Liver (tissue), 9 donors: Measurements from ENCODE around the gene KIAA1191. TPM values are rescaled to one million over a fixed set of nuclear protein-coding genes. Genes with fewer than 3 reads are reported as not detected.

Experiments
- DNase-seq: peaks from one replicate; pipeline ENCODE4 v3.0.0-alpha.2; 2017; ENCODE audit warnings: low spot score
- H3K27ac ChIP-seq, 2 donors: one replicate each; pipeline ENCODE4 v1.7.0; 2013; ENCODE audit warnings: inconsistent platforms in 2 of 2, low read length in 2 of 2, control low read depth in 1 of 2, low read depth in 1 of 2, mild to moderate bottlenecking in 1 of 2
- H3K27me3 ChIP-seq, 4 donors: one replicate each; pipeline versions ENCODE4 v1.6.1 to v1.7.0; 2013; ENCODE audit warnings: low read length in 3 of 4, inconsistent platforms in 1 of 4, mild to moderate bottlenecking in 1 of 4, moderate library complexity in 1 of 4; ENCODE audit not compliant: control insufficient read depth in 4 of 4, insufficient read depth in 4 of 4
- H3K36me3 ChIP-seq, 4 donors: one replicate each; pipeline versions ENCODE4 v1.6.1 to v1.7.0; 2013; ENCODE audit warnings: low read length in 3 of 4, mild to moderate bottlenecking in 3 of 4, low read depth in 1 of 4, moderate library complexity in 1 of 4; ENCODE audit not compliant: control insufficient read depth in 4 of 4, insufficient read depth in 3 of 4
- H3K4me1 ChIP-seq, 4 donors: one replicate each; pipeline versions ENCODE4 v1.6.1 to v1.7.0; 2013; ENCODE audit warnings: low read length in 3 of 4, mild to moderate bottlenecking in 3 of 4, moderate library complexity in 1 of 4; ENCODE audit not compliant: control insufficient read depth in 4 of 4, insufficient read depth in 4 of 4
- H3K4me3 ChIP-seq, 3 donors: one replicate each; pipeline versions ENCODE4 v1.6.1 to v1.7.0; 2013; ENCODE audit warnings: low read length in 3 of 3, control low read depth in 1 of 3, low read depth in 1 of 3, mild to moderate bottlenecking in 1 of 3
- H3K9ac ChIP-seq, 2 donors: one replicate each; pipeline ENCODE4 v1.7.0; 2013; ENCODE audit warnings: low read length in 2 of 2, mild to moderate bottlenecking in 2 of 2, moderate library complexity in 2 of 2, control low read depth in 1 of 2, low read depth in 1 of 2
- H3K9me3 ChIP-seq, 4 donors: one replicate each; pipeline versions ENCODE4 v1.6.1 to v1.7.0; 2013; ENCODE audit warnings: low read length in 3 of 4; ENCODE audit not compliant: control insufficient read depth in 4 of 4
- ATF3 ChIP-seq: IDR thresholded peaks from 2 replicates; pipeline ENCODE4 v1.6.1; 2016; ENCODE audit warnings: antibody characterized with exemption
- CTCF ChIP-seq: fragments of 150-350 bp; IDR thresholded peaks from 2 replicates; pipeline ENCODE4 v1.5.1; 2017; ENCODE audit warnings: improper control_type of control experiment, low read depth, low read length; ENCODE audit not compliant: missing input control
- EGR1 ChIP-seq, 2 donors: IDR thresholded peaks; 2 replicates each; pipeline ENCODE4 v1.6.1; 2016 to 2018; ENCODE audit warnings: antibody characterized with exemption in 2 of 2, low read depth in 2 of 2
- FOXA1 ChIP-seq: IDR thresholded peaks from 2 replicates; pipeline ENCODE4 v1.6.1; 2016; ENCODE audit warnings: antibody characterized with exemption
- FOXA2 ChIP-seq: IDR thresholded peaks from 2 replicates; pipeline ENCODE4 v1.6.1; 2016; ENCODE audit warnings: antibody characterized with exemption
- GABPA ChIP-seq, 2 donors: IDR thresholded peaks in 1 of 2; conservative IDR thresholded peaks in 1 of 2; 2 replicates each; pipeline ENCODE4 v1.6.1; 2016; ENCODE audit warnings: antibody characterized with exemption in 2 of 2, mild to moderate bottlenecking in 1 of 2, moderate library complexity in 1 of 2
- HNF4A ChIP-seq, 2 donors: conservative IDR thresholded peaks; 2 replicates each; pipeline ENCODE4 v1.6.1; 2016; ENCODE audit warnings: antibody characterized with exemption in 2 of 2, mild to moderate bottlenecking in 2 of 2
- HNF4G ChIP-seq: IDR thresholded peaks from 2 replicates; pipeline ENCODE4 v1.6.1; 2016; ENCODE audit warnings: antibody characterized with exemption
- JUND ChIP-seq, 2 donors: IDR thresholded peaks; 2 replicates each; pipeline ENCODE4 v1.6.1; 2016; ENCODE audit warnings: antibody characterized with exemption in 2 of 2
- MAX ChIP-seq: IDR thresholded peaks from 2 replicates; pipeline ENCODE4 v1.6.1; 2016; ENCODE audit warnings: antibody characterized with exemption
- NR2F2 ChIP-seq: IDR thresholded peaks from 2 replicates; pipeline ENCODE4 v1.6.1; 2016; ENCODE audit warnings: antibody characterized with exemption
- RAD21 ChIP-seq, 2 donors: IDR thresholded peaks; 2 replicates each; pipeline ENCODE4 v1.6.1; 2016; ENCODE audit warnings: antibody characterized with exemption in 2 of 2, mild to moderate bottlenecking in 2 of 2
- REST ChIP-seq: IDR thresholded peaks from 2 replicates; pipeline ENCODE4 v1.6.1; 2016; ENCODE audit warnings: antibody characterized with exemption, mild to moderate bottlenecking
- RXRA ChIP-seq, 2 donors: IDR thresholded peaks; 2 replicates each; pipeline ENCODE4 v1.6.1; 2017 to 2018; ENCODE audit warnings: antibody characterized with exemption in 2 of 2, mild to moderate bottlenecking in 1 of 2
- SP1 ChIP-seq: IDR thresholded peaks from 2 replicates; pipeline ENCODE4 v1.6.1; 2018; ENCODE audit warnings: antibody characterized with exemption, mild to moderate bottlenecking
- TAF1 ChIP-seq: conservative IDR thresholded peaks from 2 replicates; pipeline ENCODE4 v1.6.1; 2016; ENCODE audit warnings: antibody characterized with exemption, mild to moderate bottlenecking
- YY1 ChIP-seq: IDR thresholded peaks from 2 replicates; pipeline ENCODE4 v1.6.1; 2016; ENCODE audit warnings: antibody characterized with exemption, mild to moderate bottlenecking
- WGBS: extraction: QIAGEN DNeasy Blood & Tissue Kit; methylation state at CpG from one replicate; pipeline ENCODE4 v1.1.7; 2013; 5-methylcytosine and 5-hydroxymethylcytosine counted together
- polyA plus RNA-seq, 2 donors: library from polyadenylated mRNA; stranded (reverse) in 1 of 2; unstranded in 1 of 2; fragments of 200-250 nt in 1 of 2; fragments of >200 nt in 1 of 2; fragmentation: Nextera tagmentation in 1 of 2; extraction: Ambion mirVana in 1 of 2; gene quantifications; one replicate each; pipeline versions ENCODE4 v1.2.1 to v1.2.3, GENCODE V29; 2013 to 2015
- total RNA-seq, 2 donors: library from RNA; depleted of rRNA; stranded (reverse); fragments of >200 nt; gene quantifications; one replicate each; pipeline ENCODE4 v1.2.3, GENCODE V29; 2014
- TF ChIP-seq, protein P1 (sequence below): IDR thresholded peaks from 2 replicates; pipeline ENCODE4 v1.6.1; 2016; ENCODE audit warnings: antibody characterized with exemption
- donor health status: healthy.
- donor health status: healthy.
- donor health status: healthy.
- donor health status: healthy.
- donor health status: healthy.

The KIAA1191 gene
- total and polyA plus RNA-seq, 4 donors, result 25.7 to 37.2 (median 31.4) TPM

DNA sequence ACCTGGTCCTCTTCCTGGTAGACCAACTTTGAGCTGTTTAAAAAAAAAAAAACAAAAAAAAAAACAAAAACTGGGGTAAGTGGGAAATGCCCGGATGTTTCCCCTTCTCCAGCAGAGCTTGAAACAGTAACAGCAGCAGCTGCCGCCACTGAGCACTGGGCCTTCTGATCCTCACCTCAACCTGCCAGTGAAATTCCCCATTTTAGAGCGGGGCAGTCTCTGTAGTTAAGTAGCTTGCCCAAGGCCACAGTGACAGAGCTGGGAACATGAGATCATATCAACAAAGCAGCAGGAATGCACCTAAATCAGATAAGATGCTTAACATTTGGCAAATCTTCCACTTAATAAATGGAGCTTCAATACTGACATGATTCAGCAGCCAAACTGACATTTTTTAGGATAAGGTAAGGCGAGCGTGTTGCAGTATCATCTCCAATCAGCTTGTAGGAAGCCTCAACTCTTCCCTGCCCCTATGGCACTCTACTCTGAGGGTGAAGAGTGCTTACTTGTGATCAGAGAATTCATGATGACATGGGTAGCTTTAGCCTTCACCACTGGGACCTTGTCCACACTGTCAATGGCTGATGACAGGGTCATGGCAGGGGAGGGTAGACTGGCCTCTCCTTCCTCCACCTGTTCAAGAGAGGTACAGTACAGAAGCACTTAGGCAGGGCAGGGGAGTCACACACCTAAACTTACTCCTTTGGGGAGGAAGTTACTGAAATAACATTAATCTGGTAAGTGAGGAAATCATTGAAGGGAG is 9.3 kb downstream of the KIAA1191 start:
- H3K4me1 ChIP-seq, result peaks cover 0 to 15% (median 1%) of the 10 kb centered on the region in 4 donors
- no peak overlapping the region for H3K4me3 ChIP-seq
- DNase-seq, result no peak
- no peaks in the 10 kb centered on the region for H3K27me3 ChIP-seq
- TF ChIP-seq FOXA2 (no peak), JUND (IDR thresholded peaks at IDR 0.05) (no peak), GABPA (IDR thresholded peaks at IDR 0.05 in 1 of 2, conservative IDR thresholded peaks at IDR 0.05 in 1 of 2) (no peak), CTCF (no peak), NR2F2 (no peak), TAF1 (no peak), SP1 (no peak), ATF3 (no peak), HNF4G (no peak), MAX (no peak), FOXA1 (no peak)
- WGBS, result 95% methylated on average over 5 of the region's 5 CpGs
- H3K9me3 ChIP-seq, result no peaks in the 10 kb centered on the region
- no peak overlapping the region for H3K27ac ChIP-seq
- no peak overlapping the region for H3K9ac ChIP-seq
- H3K36me3 ChIP-seq, result peaks cover 8 to 67% (median 66%) of the 10 kb centered on the region in 4 donors

GRCh38 chr5:176350416-176350815 is 11.1 kb downstream of the KIAA1191 start:
- Histone ChIP-seq H3K27ac (no peak overlapping the region), H3K9me3 (no peaks in the 10 kb centered on the region), H3K4me3 (no peak overlapping the region), H3K9ac (no peak overlapping the region), H3K27me3 (no peaks in the 10 kb centered on the region), H3K36me3 (peaks cover 8 to 82% (median 74%) of the 10 kb centered on the region in 4 donors), H3K4me1 (peaks cover 0 to 10% (median 1%) of the 10 kb centered on the region in 4 donors)
- whole genome bisulfite sequencing, result 96% methylated on average over 8 of the region's 8 CpGs
- no peak for DNase-seq
- TF ChIP-seq CTCF, result no peak
- no peak for TF ChIP-seq YY1
- no peak for TF ChIP-seq GABPA (IDR thresholded peaks at IDR 0.05 in 1 of 2, conservative IDR thresholded peaks at IDR 0.05 in 1 of 2)
- no peak for TF ChIP-seq ATF3
- TF ChIP-seq, protein P1, sequence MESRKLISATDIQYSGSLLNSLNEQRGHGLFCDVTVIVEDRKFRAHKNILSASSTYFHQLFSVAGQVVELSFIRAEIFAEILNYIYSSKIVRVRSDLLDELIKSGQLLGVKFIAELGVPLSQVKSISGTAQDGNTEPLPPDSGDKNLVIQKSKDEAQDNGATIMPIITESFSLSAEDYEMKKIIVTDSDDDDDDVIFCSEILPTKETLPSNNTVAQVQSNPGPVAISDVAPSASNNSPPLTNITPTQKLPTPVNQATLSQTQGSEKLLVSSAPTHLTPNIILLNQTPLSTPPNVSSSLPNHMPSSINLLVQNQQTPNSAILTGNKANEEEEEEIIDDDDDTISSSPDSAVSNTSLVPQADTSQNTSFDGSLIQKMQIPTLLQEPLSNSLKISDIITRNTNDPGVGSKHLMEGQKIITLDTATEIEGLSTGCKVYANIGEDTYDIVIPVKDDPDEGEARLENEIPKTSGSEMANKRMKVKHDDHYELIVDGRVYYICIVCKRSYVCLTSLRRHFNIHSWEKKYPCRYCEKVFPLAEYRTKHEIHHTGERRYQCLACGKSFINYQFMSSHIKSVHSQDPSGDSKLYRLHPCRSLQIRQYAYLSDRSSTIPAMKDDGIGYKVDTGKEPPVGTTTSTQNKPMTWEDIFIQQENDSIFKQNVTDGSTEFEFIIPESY, result no peak
- no peak for TF ChIP-seq RAD21 (IDR thresholded peaks at IDR 0.05)
- no peak for TF ChIP-seq EGR1 (IDR thresholded peaks at IDR 0.05; ENCODE audit: low read depth in 2 of 2)
- no peak for TF ChIP-seq SP1
- no peak for TF ChIP-seq HNF4G
- TF ChIP-seq TAF1, result no peak
- no peak for TF ChIP-seq MAX
- no peak for TF ChIP-seq FOXA2
- no peak for TF ChIP-seq RXRA (IDR thresholded peaks at IDR 0.05)
- no peak for TF ChIP-seq REST
- TF ChIP-seq HNF4A (conservative IDR thresholded peaks at IDR 0.05), result no peak
- no peak for TF ChIP-seq NR2F2
